Stomach smooth muscle (tissue), 2 donors: ENCODE measurements around the gene FMN1.

Experiments used
- H3K27ac ChIP-seq: one replicate; pipeline ENCODE4 v1.7.0; 2013; ENCODE audit warnings: mild to moderate bottlenecking, low read length, inconsistent platforms
- H3K27me3 ChIP-seq, 2 donors: one replicate each; pipeline ENCODE4 v1.7.0; 2013; ENCODE audit warnings: low read length in 2 of 2; ENCODE audit not compliant: insufficient read depth in 2 of 2, control insufficient read depth in 1 of 2
- H3K36me3 ChIP-seq, 2 donors: one replicate each; pipeline ENCODE4 v1.7.0; 2013; ENCODE audit warnings: low read length in 2 of 2; ENCODE audit not compliant: control insufficient read depth in 2 of 2, insufficient read depth in 2 of 2
- H3K4me1 ChIP-seq: one replicate; pipeline ENCODE4 v1.7.0; 2013; ENCODE audit warnings: low read length; ENCODE audit not compliant: control insufficient read depth, insufficient read depth
- H3K4me3 ChIP-seq, 2 donors: one replicate each; pipeline ENCODE4 v1.7.0; 2013; ENCODE audit warnings: low read length in 2 of 2
- H3K9ac ChIP-seq, 2 donors: one replicate each; pipeline ENCODE4 v1.7.0; 2013; ENCODE audit warnings: low read length in 2 of 2, mild to moderate bottlenecking in 1 of 2
- H3K9me3 ChIP-seq, 2 donors: one replicate each; pipeline ENCODE4 v1.7.0; 2013; ENCODE audit warnings: low read length in 2 of 2; ENCODE audit not compliant: control insufficient read depth in 2 of 2
- donor health status: healthy.
- donor health status: Pancreatic carcinoma.

The FMN1 gene

DNA sequence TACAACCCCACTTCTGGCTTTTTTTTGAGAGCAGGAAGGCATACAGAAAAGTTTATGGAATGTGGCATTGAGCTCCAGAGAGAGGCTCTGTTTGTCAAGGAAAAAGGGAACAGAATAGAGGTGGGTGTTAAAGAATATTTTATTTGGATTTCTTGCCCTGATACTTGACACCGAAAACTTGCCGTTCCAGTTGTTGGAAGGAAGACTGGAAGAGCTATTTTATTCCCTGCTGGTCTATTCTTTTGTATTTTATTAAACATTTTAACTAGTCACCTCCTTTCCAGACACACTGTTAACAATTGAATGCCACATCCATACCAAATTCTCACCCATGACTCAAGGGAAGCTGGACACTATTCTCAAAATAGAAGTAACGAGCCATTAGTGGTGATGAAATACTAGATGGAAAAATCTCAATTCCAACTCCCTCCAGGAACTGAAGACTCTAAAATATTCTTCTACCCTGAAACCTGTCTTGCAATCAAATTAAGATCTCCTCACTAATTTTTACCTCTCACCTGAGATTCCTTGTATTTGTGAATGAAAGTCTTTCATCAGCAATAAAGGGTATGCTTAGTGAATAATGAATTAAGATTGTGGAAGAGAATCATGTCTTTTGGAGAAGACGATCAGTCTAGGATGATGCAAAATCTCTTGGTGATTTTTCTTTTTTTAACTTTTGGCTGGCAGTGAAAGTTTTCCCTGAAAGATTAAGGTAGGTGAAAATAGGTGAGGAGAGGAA, 448.2 kb downstream of the FMN1 start:
- no peaks in the 10 kb centered on the region for H3K4me1 ChIP-seq
- no peak overlapping the region for H3K9ac ChIP-seq
- H3K4me3 ChIP-seq, result no peak overlapping the region
- H3K27me3 ChIP-seq, result no peaks in the 10 kb centered on the region
- H3K27ac ChIP-seq, result no peak overlapping the region
- no peaks in the 10 kb centered on the region for H3K9me3 ChIP-seq
- H3K36me3 ChIP-seq, result no peaks in the 10 kb centered on the region

DNA sequence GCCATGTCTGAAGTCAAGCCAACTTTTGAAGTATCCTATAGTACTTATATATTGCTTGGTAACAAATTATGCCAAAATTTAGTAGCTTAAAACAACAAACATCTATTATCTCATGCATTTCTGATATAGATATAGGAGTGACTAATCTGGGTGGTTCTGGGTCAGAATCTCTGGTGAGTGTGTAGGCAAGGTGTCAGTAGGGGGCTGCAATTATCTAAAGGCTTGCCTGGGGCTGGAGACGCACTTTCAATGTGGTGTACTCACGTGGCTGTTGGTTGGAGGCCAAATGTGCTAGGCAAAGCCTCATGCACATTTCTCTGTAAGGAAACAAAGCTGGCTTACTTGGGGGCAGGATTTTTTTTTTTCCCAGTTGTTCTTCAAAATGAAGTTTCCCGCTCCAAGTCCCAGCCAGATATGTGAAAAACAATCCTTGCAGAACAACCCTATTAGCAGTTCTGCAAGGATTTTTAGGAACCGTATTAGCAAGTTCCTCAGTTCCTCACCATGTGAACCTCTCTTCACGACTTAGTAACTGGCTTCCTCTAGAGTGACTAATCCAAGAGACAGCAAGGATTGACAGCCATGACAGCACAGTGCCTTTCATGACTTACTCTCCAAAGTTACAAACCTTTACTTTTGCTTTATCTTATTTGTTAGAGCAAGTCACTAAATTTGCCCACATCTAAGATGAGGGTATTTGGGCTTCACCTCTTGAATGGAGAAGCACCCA, 450.9 kb downstream of the FMN1 start:
- Histone ChIP-seq H3K27ac (no peak overlapping the region), H3K36me3 (no peaks in the 10 kb centered on the region), H3K27me3 (no peaks in the 10 kb centered on the region), H3K4me3 (no peak overlapping the region), H3K4me1 (no peaks in the 10 kb centered on the region), H3K9ac (no peak overlapping the region), H3K9me3 (peaks cover 5% of the 10 kb centered on the region in 2 donors)

DNA sequence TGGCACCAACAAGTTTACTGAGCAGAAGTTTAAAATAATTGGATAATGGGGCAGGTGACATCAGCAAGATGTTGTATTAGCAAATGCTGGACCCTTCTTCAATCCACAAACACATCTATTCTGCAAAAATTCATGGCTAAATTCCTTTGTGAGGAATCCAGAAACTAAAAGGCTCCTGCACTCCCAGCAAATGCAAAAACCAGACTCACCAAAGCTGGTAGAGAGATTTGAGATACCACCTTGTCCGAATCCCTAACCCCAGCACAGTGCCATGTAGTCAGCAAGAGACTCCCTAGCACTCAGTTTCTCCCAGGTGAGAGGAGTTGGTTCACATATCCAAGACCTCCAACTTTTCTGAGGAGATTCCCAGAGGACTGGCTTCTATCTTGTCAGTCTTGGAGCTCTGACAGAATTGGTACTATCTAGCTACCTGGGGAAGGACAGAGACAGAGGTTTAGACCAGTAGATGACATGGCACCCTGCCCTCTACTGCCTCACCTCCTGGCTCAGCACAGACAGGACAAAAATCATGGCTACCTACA, 454.9 kb downstream of the FMN1 start:
- Histone ChIP-seq H3K27ac (no peak overlapping the region), H3K36me3 (peaks cover 10 to 17% of the 10 kb centered on the region in 2 donors), H3K9me3 (peaks cover 7 to 10% of the 10 kb centered on the region in 2 donors)

DNA sequence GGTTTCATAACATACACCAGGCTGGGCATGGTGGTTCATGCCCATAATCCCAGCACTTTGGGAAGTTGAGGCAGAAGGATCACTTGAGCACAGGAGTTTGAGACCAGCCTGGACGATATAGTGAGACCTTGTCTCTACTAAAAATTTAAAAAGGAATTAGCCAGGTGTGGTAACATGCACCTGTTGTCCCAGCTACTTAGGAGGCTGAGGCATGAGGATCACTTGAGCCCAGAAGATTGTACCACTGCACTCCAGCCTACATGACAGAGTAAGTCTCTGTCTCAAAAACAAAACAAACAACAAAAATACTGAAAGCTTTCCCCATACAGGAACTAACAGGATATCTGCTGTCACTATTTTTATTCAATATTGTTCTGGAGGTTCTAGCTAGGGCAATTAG, 455.8 kb downstream of the FMN1 start:
- Histone ChIP-seq H3K4me3 (no peak overlapping the region), H3K36me3 (peaks cover 14 to 17% of the 10 kb centered on the region in 2 donors), H3K4me1 (no peaks in the 10 kb centered on the region), H3K9me3 (peaks cover 7 to 10% of the 10 kb centered on the region in 2 donors), H3K27ac (no peak overlapping the region), H3K9ac (no peak overlapping the region), H3K27me3 (no peaks in the 10 kb centered on the region)

More for the DNA sequence above, 454.9 kb downstream of the FMN1 start:
- Histone ChIP-seq H3K9ac (no peak overlapping the region), H3K27me3 (no peaks in the 10 kb centered on the region), H3K4me1 (no peaks in the 10 kb centered on the region), H3K4me3 (no peak overlapping the region)

DNA sequence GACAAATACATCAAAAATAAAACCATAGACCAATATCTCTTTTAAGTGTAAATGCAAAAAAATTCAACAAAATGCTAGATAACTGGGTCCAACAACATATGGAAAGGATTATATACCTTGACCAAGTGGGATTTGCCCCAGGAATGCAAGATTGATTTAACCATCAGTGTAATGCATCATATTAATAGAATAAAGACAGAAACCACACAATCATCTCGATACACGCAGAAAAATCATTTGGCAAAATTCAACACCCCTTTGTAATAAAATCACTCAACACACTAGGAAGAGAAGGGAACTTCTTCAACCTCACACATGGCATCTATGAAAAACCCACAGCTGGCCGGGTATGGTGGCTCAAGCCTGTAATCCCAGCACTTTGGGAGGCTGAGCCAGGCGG, 457.2 kb downstream of the FMN1 start:
- Histone ChIP-seq H3K36me3 (peaks cover 17 to 28% of the 10 kb centered on the region in 2 donors), H3K9me3 (peaks cover 7 to 10% of the 10 kb centered on the region in 2 donors), H3K27me3 (no peaks in the 10 kb centered on the region), H3K4me3 (no peak overlapping the region), H3K27ac (no peak overlapping the region), H3K9ac (no peak overlapping the region), H3K4me1 (no peaks in the 10 kb centered on the region)

DNA sequence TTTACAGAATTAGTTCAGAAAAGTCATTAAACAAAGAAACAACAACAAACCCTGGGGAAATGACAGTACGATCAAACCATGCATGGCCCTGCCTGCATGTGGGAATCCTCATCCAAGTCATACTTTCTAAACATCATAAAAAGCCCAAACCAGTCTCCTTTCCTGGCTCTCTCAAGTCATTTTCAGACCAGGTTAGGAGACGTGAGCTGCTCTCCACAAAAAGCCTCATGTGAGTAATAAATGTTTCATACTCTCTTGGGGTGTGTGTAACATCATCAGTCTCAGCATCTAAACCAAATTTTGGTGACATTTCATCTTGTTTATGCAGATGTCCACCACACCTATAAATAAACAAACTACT, 457.8 kb downstream of the FMN1 start:
- Histone ChIP-seq H3K4me1 (no peaks in the 10 kb centered on the region), H3K27me3 (no peaks in the 10 kb centered on the region), H3K36me3 (peaks cover 22 to 34% of the 10 kb centered on the region in 2 donors), H3K9me3 (peaks cover 7 to 10% of the 10 kb centered on the region in 2 donors), H3K27ac (no peak overlapping the region), H3K9ac (no peak overlapping the region), H3K4me3 (no peak overlapping the region)

DNA sequence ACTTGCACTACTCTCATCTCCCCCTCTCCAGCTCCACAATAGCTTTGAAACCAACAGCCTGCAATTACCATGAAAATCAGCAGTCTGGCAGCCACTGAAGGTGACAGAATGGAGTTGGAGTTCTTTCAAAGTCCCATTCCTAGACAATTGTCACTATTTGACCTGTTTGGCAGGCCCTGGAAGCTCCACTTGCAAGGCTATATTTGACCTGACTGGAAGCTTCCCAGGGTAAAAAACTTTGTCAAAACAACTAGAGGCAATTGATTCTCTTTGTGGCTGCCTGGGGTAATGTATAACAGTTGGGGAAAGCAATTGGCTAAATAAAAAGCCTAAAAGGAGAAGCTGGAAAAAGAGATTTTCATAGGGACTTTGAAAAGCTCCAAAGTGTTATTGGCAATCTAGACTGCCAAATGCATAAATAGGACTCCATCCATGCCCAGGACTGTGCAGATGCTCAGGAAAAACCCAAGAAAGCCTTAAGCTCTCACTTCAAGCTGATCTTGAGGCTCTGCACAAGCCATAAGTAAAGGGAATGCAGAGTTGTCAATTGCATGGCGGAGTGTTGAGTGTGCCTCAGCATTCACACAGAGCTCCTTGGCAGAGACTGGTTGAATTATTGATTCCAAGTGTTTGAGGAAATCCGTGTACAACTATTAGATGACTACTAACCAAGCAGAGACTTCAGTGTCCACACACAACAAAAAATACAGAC, 458.4 kb downstream of the FMN1 start:
- H3K27ac ChIP-seq, result no peak overlapping the region
- peaks cover 7 to 10% of the 10 kb centered on the region in 2 donors for H3K9me3 ChIP-seq
- H3K36me3 ChIP-seq, result peaks cover 26 to 36% of the 10 kb centered on the region in 2 donors
- H3K9ac ChIP-seq, result no peak overlapping the region
- no peak overlapping the region for H3K4me3 ChIP-seq
- peaks cover 2% of the 10 kb centered on the region for H3K4me1 ChIP-seq
- H3K27me3 ChIP-seq, result no peaks in the 10 kb centered on the region

DNA sequence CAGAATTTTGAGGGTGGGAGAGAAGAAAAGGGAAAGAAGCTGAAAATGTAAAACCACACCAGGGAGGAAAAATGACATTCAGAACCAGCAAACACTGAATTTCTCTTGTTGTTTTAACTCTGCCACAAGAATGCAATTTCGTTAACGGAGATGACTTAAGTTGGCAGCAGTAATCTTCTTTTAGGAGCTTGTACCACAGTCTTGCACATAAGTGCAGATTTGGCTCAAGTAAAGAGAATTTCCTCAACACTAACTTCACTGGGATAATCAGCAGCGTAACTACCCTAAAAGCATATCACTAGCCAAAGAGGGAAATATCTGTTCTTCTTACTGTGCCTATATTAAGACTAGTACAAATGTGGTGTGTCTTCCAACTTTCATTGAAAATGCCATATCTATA, 461.2 kb downstream of the FMN1 start:
- Histone ChIP-seq H3K27ac (no peak overlapping the region), H3K4me3 (no peak overlapping the region)

DNA sequence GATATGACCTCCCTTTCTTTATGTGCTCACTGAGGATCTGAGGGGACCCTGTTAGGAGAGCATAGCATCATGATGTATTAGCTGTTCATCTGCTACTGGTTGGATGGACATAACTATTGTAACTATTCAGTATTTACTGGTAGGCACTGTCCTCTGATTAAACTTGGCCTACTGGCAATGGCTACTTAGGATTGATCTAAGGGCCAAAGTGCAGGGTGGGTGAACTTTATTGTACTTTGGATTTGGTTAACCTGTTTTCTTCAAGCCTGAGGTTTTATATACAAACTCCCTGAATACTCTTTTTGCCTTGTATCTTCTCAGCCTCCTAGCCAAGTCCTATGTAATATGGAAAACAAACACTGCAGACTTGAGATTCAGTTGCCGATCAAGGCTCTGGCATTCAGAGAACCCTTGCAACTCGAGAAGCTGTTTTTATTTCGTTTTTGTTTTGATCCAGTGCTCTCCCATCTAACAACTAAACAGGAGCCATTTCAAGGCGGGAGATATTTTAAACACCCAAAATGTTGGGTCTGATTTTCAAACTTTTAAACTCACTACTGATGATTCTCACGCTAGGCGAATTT, 461.8 kb downstream of the FMN1 start:
- no peak overlapping the region for H3K4me3 ChIP-seq
- H3K27ac ChIP-seq, result no peak overlapping the region
- H3K9me3 ChIP-seq, result peaks cover 0 to 5% of the 10 kb centered on the region in 2 donors
- H3K36me3 ChIP-seq, result peaks cover 32 to 40% of the 10 kb centered on the region in 2 donors
- no peaks in the 10 kb centered on the region for H3K27me3 ChIP-seq
- no peak overlapping the region for H3K9ac ChIP-seq
- H3K4me1 ChIP-seq, result peaks cover 7% of the 10 kb centered on the region

More for the DNA sequence above, 461.2 kb downstream of the FMN1 start:
- H3K9ac ChIP-seq, result no peak overlapping the region
- H3K36me3 ChIP-seq, result peaks cover 32 to 40% of the 10 kb centered on the region in 2 donors
- H3K4me1 ChIP-seq, result peaks cover 7% of the 10 kb centered on the region
- no peaks in the 10 kb centered on the region for H3K27me3 ChIP-seq
- H3K9me3 ChIP-seq, result peaks cover 0 to 5% of the 10 kb centered on the region in 2 donors
